SK-N-MC (cell line): ENCODE results near the gene EXOC3.

Experiments
- EZH2 ChIP-seq: fragments of 200-600 bp; sonication (generic); IDR thresholded peaks from one replicate; pipeline ENCODE4 v1.6.1; 2017; ENCODE audit warnings: antibody characterized with exemption
- FOXP2 ChIP-seq: optimal IDR thresholded peaks from 2 replicates; pipeline ENCODE3; 2011; ENCODE audit warnings: mild to moderate bottlenecking, moderate library complexity; ENCODE audit not compliant: insufficient read depth; ENCODE audit errors: extremely low read length, control extremely low read depth
- POLR2AphosphoS5 ChIP-seq: IDR thresholded peaks from 2 replicates; pipeline ENCODE4 v1.6.1; 2012; ENCODE audit warnings: mild to moderate bottlenecking, low read depth, low read length, borderline replicate concordance

DNA sequence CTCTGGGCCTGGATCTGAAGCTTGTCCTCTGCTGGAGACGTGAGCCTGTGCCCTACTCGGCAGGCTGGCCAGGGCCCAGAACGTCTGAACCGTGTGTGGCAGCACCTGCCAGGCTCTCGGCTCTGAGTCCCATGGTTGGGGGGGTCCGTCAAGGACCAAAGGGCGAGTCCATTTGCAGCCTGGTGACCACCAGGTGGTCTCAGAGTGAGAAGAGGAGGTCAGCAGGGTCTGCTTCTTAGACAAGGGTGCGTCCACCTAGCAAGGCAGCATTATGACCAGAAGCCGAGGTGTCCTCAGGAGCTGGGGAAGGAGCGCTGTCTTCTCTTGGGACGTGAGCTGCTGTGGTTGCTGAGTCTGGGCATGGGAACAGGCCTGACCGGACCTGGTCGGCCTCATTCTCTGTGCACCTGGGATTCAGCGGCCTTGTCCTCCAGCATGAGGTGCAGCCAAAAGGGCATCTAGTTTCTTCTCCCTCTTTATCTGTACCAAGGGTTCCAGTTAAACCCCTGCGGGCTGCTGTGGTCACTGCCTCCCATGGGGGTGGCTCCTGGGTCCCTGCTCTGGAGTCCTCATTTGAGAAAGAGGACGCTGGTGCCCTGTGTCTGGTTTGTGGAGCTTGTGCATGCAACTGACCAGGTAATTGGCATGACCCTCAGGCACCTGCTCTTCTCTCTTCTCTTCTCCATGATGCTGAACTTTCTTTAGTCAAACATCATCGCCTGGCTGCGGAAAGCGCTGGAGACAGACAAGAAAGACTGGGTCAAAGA is 14.4 kb downstream of the EXOC3 start:
- TF ChIP-seq EZH2 (no peak), POLR2AphosphoS5 (no peak), FOXP2 (no peak)
